GM12878 (cell line): ENCODE results near the gene RNMT. TPM values are rescaled to one million over a fixed set of nuclear protein-coding genes. Genes with fewer than 3 reads are reported as not detected.

ENCODE experiments used
- ATAC-seq: fragments of 200-7000 bp; cut with Tn5 transposase; 3 replicates; pipeline ENCODE4 v1.9.1; 2020; ENCODE audit warnings: mild to moderate bottlenecking, moderate library complexity
- BruUV-seq: library from RNA; stranded (reverse); fragments of 400-500 nt; replicated peaks from 2 replicates; lab custom pipeline; 2021; lab: Mats Ljungman, UMichigan
- CTCF ChIA-PET: fragments of 300-600 bp; sonication (Branson Sonifier 250); formaldehyde crosslinking; extraction: SDS; loops from one replicate; lab custom pipeline; 2021; ENCODE audit warnings: inconsistent platforms; lab: Yijun Ruan, JAX
- POLR2A ChIA-PET: fragments of 350-600 bp; formaldehyde crosslinking; extraction: SDS; loops from one replicate; lab custom pipeline; 2021; ENCODE audit warnings: inconsistent platforms; lab: Charles Lee
- RAD21 ChIA-PET: fragments of 300-600 bp; sonication (Branson Sonifier 250); formaldehyde crosslinking; loops from one replicate; lab custom pipeline; 2023; ENCODE audit warnings: antibody characterized with exemption; ENCODE audit not compliant: unreplicated experiment; lab: Charles Lee
- SMC1A ChIA-PET: fragments of 300-600 bp; sonication (Branson Sonifier 250); formaldehyde crosslinking; loops from one replicate; lab custom pipeline; 2023; ENCODE audit not compliant: unreplicated experiment, uncharacterized antibody; lab: Charles Lee
- DNase-seq: peaks from one replicate; pipeline ENCODE4 v3.0.0-alpha.2; 2011; ENCODE audit warnings: low read depth, low spot score
- FAIRE-seq: peaks from 3 replicates; lab custom pipeline; 2011; peaks lifted over from hg19 to GRCh38; lab: Jason Lieb, UNC
- H2AFZ ChIP-seq: 2 replicates; pipeline ENCODE4 v1.6.0; 2011; ENCODE audit warnings: low read depth, low read length, control low read depth; ENCODE audit not compliant: control insufficient read depth
- H3K27ac ChIP-seq: 2 replicates; pipeline ENCODE4 v1.5.1; 2011; ENCODE audit warnings: control low read depth; ENCODE audit not compliant: control insufficient read depth, insufficient read depth
- H3K27me3 ChIP-seq, 2 experiments: replicated peaks in 1 of 2; 2 replicates each; pipeline versions ENCODE4 v1.6.0 to v1.6.1; 2011; ENCODE audit warnings: low read length in 1 of 2; ENCODE audit not compliant: control insufficient read depth in 2 of 2, insufficient read depth in 2 of 2
- H3K36me3 ChIP-seq, 2 experiments: 2 replicates each; pipeline ENCODE4 v1.5.1; 2011; ENCODE audit warnings: low read length in 1 of 2; ENCODE audit not compliant: control insufficient read depth in 2 of 2, insufficient read depth in 2 of 2
- H3K4me1 ChIP-seq: 2 replicates; pipeline ENCODE4 v1.6.1; 2011; ENCODE audit warnings: mild to moderate bottlenecking, low read length, moderate library complexity, mixed read lengths; ENCODE audit not compliant: control insufficient read depth, insufficient read depth
- H3K4me2 ChIP-seq: 2 replicates; pipeline ENCODE4 v1.6.0; 2011; ENCODE audit warnings: control low read depth; ENCODE audit not compliant: control insufficient read depth, insufficient read depth
- H3K4me3 ChIP-seq: fragments of 200-600 bp; sonication (generic); 2 replicates; pipeline ENCODE4 v1.5.1; 2016
- H3K79me2 ChIP-seq: 2 replicates; pipeline ENCODE4 v1.6.0; 2011; ENCODE audit warnings: low read length; ENCODE audit not compliant: control insufficient read depth, insufficient read depth
- H3K9ac ChIP-seq: 2 replicates; pipeline ENCODE4 v1.8.0; 2011; ENCODE audit warnings: low read length, control low read depth, mixed read lengths; ENCODE audit not compliant: control insufficient read depth, insufficient read depth
- H3K9me3 ChIP-seq: replicated peaks from 3 replicates; pipeline ENCODE4 v1.5.1; 2011; ENCODE audit warnings: mild to moderate bottlenecking, low read length; ENCODE audit not compliant: control insufficient read depth, insufficient read depth
- H4K20me1 ChIP-seq: 2 replicates; pipeline ENCODE4 v1.6.0; 2011; ENCODE audit not compliant: control insufficient read depth, insufficient read depth
- BCL11A ChIP-seq: IDR thresholded peaks from 2 replicates; pipeline ENCODE4 v1.6.1; 2011; ENCODE audit warnings: low read depth, low read length
- LARP7 ChIP-seq: fragments of 450-650 bp; IDR thresholded peaks from 2 replicates; pipeline ENCODE4 v1.6.1; 2017; ENCODE audit warnings: mild to moderate bottlenecking
- MLLT1 ChIP-seq: fragments of 450-650 bp; IDR thresholded peaks from 2 replicates; pipeline ENCODE4 v1.6.1; 2016; ENCODE audit warnings: mild to moderate bottlenecking
- NBN ChIP-seq: fragments of 450-650 bp; IDR thresholded peaks from 2 replicates; pipeline ENCODE4 v1.6.1; 2016
- NFYA ChIP-seq: IDR thresholded peaks from 2 replicates; pipeline ENCODE4 v1.6.1; 2011; ENCODE audit warnings: low read depth, mild to moderate bottlenecking, low read length, improper control_type of control experiment, borderline replicate concordance
- NFYB ChIP-seq: IDR thresholded peaks from 2 replicates; pipeline ENCODE4 v1.6.1; 2011; ENCODE audit warnings: low read depth, mild to moderate bottlenecking, low read length, improper control_type of control experiment, moderate library complexity; ENCODE audit not compliant: insufficient read depth
- RB1 ChIP-seq: fragments of 450-650 bp; formaldehyde crosslinking; IDR thresholded peaks from 2 replicates; pipeline ENCODE4 v1.6.1; 2017; ENCODE audit warnings: mild to moderate bottlenecking, borderline replicate concordance
- SMAD1 ChIP-seq: fragments of 450-650 bp; IDR thresholded peaks from 2 replicates; pipeline ENCODE4 v1.6.1; 2018; ENCODE audit warnings: mild to moderate bottlenecking, low read depth; ENCODE audit not compliant: partially characterized antibody
- YBX1 ChIP-seq: fragments of 450-650 bp; IDR thresholded peaks from 2 replicates; pipeline ENCODE4 v1.6.1; 2016; ENCODE audit warnings: antibody characterized with exemption
- WGBS: methylation state at CpG from one replicate; pipeline ENCODE4 v1.1.6; 2016; ENCODE audit warnings: low lambda C conversion rate; ENCODE audit not compliant: insufficient replicate concordance, insufficient coverage; ENCODE audit errors: missing lambda C conversion rate; 5-methylcytosine and 5-hydroxymethylcytosine counted together
- in situ Hi-C: fragments of 300-500 bp; cut with MboI; formaldehyde crosslinking; loops from 9 replicates; pipeline ENCODE4 v1.14.3; 2018; ENCODE audit warnings: mixed read lengths
- intact Hi-C: fragments of 100-400 bp; cut with micrococcal nuclease; formaldehyde crosslinking; loops from one replicate; pipeline ENCODE4 v1.14.2; 2022; ENCODE audit not compliant: unreplicated experiment
- polyA plus RNA-seq, 11 experiments: library from polyadenylated mRNA; depleted of rRNA in 4 of 11; unstranded in 6 of 11; stranded (reverse) in 5 of 11; fragments of >200 nt; fragmentation: Nextera tagmentation in 4 of 11; fragmentation: Illumina TruSeq in 1 of 11; extraction: Ambion mirVana in 4 of 11; extraction: Trizol in 1 of 11; gene quantifications; 1 replicate in 1 of 11; 2 replicates in 10 of 11; pipeline versions ENCODE4 v1.2.1 to v1.2.3, GENCODE V29; 2011 to 2016; ENCODE audit warnings: inconsistent platforms in 2 of 11, missing spikeins in 2 of 11, low read depth in 1 of 11
- total RNA-seq, 4 experiments: library from RNA; depleted of rRNA in 3 of 4; stranded (reverse); fragments of >200 nt in 3 of 4; fragmentation: Illumina TruSeq in 1 of 4; extraction: Trizol in 1 of 4; gene quantifications; 2 replicates each; pipeline versions ENCODE4 v1.2.1 to v1.2.3, GENCODE V29; 2013 to 2021

Gene RNMT
- total and polyA plus RNA-seq, 10 of the 15 experiments (the other 5 are each of a cell fraction or from before 2014, with no cell fraction given): 18.1 to 63.2 (median 38.8) TPM

- Histone ChIP-seq H4K20me1 (no peaks in the 10 kb centered on the region), H3K4me2 (no peak overlapping the region), H3K9me3 (no peaks in the 10 kb centered on the region), H3K9ac (no peak overlapping the region), H3K27me3 (peaks cover 2 to 3% of the 10 kb centered on the region in 2 experiments; a peak in 3 of 4 replicates), H3K36me3 (no peaks in the 10 kb centered on the region), H3K27ac (no peak overlapping the region), H3K79me2 (no peaks in the 10 kb centered on the region), H3K4me3 (no peak overlapping the region), H2AFZ (no peak overlapping the region), H3K4me1 (no peaks in the 10 kb centered on the region)
- in situ Hi-C loops: loop anchor here (5.0 to 10.0 kb wide), 2 partner anchors 252 to 585 kb away; no protein-coding TSS in a partner anchor
- ATAC-seq: no peak
- CTCF ChIA-PET: interaction anchor here (0.9 kb wide), 1 partner anchor 253 kb away, joined by 3 read pairs; no protein-coding TSS in a partner anchor
- RAD21 ChIA-PET: no interaction called here
- intact Hi-C loops: loop anchor here (5.0 kb wide), 1 partner anchor 252 kb away; no protein-coding TSS in a partner anchor
- TF ChIP-seq NFYA: no peak
- TF ChIP-seq BCL11A: no peak
- TF ChIP-seq YBX1: no peak
- no peak for TF ChIP-seq SMAD1
- no peak for TF ChIP-seq LARP7
- TF ChIP-seq MLLT1: no peak
- TF ChIP-seq RB1: no peak
- TF ChIP-seq NFYB: no peak
- no peak for TF ChIP-seq NBN
- POLR2A ChIA-PET: no interaction called here
- whole genome bisulfite sequencing: 2% methylated on average over 5 of the region's 5 CpGs
- no peak for DNase-seq
- no peak for FAIRE-seq
- SMC1A ChIA-PET: interaction anchor here (0.8 kb wide), 1 partner anchor 285 kb away, joined by 3 read pairs; no protein-coding TSS in a partner anchor
- no TSS peak for BruUV-seq
Measured at GRCh38 chr18:13809531-13810255, 83.2 kb downstream of the RNMT start.
